Stimulated activated memory B cell treated with anti-CD40 and anti-IgM and Interleukin-4, amounts not matched to agents 10 μg/mL and 1 μg/mL and 100 μg/mL, for 72 hours (primary cell): ENCODE data around the gene TMEM117.
"Not testable (repeated sequence)": the region's sequence is repeated elsewhere in the genome, so short reads cannot be mapped to it uniquely, and the experiment has no call there.

ENCODE experiments used
- ATAC-seq: fragments of 150-1000 bp; cut with Tn5 transposase; 2 replicates; pipeline ENCODE4 v1.10.0; 2021
- H3K27ac Mint-ChIP-seq: one replicate; pipeline ENCODE4 v1.8.0; 2022; ENCODE audit warnings: mild to moderate bottlenecking, mixed read lengths
- H3K27me3 Mint-ChIP-seq: one replicate; pipeline ENCODE4 v1.8.0; 2022; ENCODE audit warnings: mixed read lengths
- H3K36me3 Mint-ChIP-seq: one replicate; pipeline ENCODE4 v1.8.0; 2022; ENCODE audit warnings: mixed read lengths
- H3K4me1 Mint-ChIP-seq: one replicate; pipeline ENCODE4 v1.8.0; 2022; ENCODE audit warnings: mixed read lengths
- H3K4me3 Mint-ChIP-seq: one replicate; pipeline ENCODE4 v1.8.0; 2022; ENCODE audit warnings: mild to moderate bottlenecking, moderate library complexity, mixed read lengths
- H3K9me3 Mint-ChIP-seq: one replicate; pipeline ENCODE4 v1.8.0; 2022; ENCODE audit warnings: mixed read lengths

TMEM117 gene

DNA sequence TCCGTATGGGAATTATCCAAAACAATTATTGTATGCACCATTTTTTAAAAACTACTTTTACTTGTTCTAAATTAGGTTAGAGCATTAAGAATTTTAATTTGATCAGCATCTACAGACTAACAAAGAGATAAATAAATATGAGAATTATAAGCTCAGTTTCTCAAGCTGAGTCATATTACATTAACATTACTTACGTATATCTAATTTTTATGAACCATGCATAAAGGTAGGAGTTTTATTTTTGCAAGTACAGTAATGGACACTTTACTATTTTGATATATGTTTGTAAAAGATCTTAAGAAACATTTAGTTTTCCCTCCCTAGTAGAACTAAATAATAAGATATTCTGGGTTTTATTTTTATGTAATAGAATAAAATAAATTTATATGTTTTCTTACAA lies 410.1 kb downstream of the TMEM117 start:
- Mint-ChIP-seq H3K27ac (no peak overlapping the region), H3K4me1 (no peaks in the 10 kb centered on the region), H3K27me3 (no peaks in the 10 kb centered on the region), H3K4me3 (no peak overlapping the region), H3K9me3 (peaks cover 14% of the 10 kb centered on the region), H3K36me3 (peaks cover 33% of the 10 kb centered on the region)
- ATAC-seq: no peak

DNA sequence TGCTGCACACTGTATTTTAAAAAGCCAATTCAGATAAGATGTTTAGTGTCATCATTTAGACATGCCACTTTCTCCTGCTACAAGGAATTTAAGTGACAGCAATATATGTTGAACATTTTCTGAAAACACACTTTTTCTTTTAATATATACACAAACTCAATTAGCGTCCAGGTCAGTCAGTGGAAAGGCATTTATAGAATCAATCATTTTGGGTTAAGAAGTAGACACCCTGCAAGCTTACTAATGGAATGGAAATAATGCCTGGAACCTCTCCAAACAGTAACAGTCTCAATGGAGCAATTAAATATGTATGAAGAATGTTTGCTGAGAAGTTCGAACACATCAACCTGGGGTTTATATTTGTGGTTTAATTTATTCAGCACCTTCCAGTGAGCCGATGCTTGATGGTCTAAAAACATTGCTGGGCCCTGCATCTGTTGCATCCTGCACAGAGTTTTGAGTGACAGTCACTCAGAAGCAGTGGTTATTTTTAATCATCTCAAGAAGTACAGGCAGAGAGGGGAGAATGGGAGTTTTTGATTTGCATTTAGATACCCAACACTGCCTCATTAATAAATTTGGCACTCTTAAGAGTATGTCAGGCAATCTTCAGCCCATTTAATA lies 410.7 kb downstream of the TMEM117 start:
- no peaks in the 10 kb centered on the region for H3K4me1 Mint-ChIP-seq
- no peak overlapping the region for H3K4me3 Mint-ChIP-seq
- H3K27me3 Mint-ChIP-seq: no peaks in the 10 kb centered on the region
- peaks cover 14% of the 10 kb centered on the region for H3K9me3 Mint-ChIP-seq
- H3K27ac Mint-ChIP-seq: no peak overlapping the region
- no peak for ATAC-seq
- peaks cover 32% of the 10 kb centered on the region for H3K36me3 Mint-ChIP-seq

DNA sequence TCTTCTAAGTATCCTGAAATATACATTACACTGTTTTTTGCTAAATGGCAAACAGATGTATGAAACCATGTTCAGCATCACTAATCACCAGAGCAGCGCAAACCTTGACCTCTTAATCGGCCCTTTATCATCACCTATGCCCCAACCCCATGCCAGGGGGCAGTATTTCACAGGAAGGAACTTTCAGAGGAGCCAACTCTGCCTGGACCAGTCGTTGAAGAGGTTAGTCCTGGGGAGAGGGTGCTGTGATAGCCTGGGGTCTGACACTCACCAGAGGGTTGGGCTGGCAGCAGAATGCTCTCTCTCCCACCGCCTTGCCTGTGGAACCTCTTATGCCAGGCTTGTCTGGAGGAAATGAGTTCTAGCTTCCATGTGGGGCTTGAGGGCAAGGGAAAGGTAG lies 411.7 kb downstream of the TMEM117 start:
- Mint-ChIP-seq H3K4me3 (no peak overlapping the region), H3K27ac (no peak overlapping the region), H3K4me1 (no peaks in the 10 kb centered on the region), H3K9me3 (peaks cover 9% of the 10 kb centered on the region), H3K36me3 (peaks cover 24% of the 10 kb centered on the region), H3K27me3 (no peaks in the 10 kb centered on the region)
- ATAC-seq: no peak

DNA sequence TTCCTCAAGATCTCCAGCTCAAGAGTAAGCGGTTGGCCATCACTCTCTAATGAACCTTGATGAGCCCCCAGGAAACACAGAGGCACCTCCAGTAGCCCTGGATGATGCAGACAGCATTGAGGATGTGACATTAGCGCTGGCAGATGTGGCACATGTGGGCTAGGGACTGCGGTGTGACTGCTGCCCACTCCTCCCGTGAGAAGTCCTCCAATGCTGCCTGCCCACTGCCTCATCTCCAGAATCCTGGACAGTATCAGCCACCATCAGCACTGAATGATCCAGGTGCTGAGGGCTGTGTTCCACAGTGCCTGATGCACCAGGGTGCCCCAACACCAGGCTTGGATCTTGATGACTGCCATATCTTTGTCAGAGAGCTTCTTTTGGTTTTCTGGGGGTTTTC lies 412.6 kb downstream of the TMEM117 start:
- no peaks in the 10 kb centered on the region for H3K4me1 Mint-ChIP-seq
- peaks cover 18% of the 10 kb centered on the region for H3K36me3 Mint-ChIP-seq
- H3K9me3 Mint-ChIP-seq: peaks cover 6% of the 10 kb centered on the region
- no peak overlapping the region for H3K4me3 Mint-ChIP-seq
- ATAC-seq: no peak
- no peak overlapping the region for H3K27ac Mint-ChIP-seq
- no peaks in the 10 kb centered on the region for H3K27me3 Mint-ChIP-seq

DNA sequence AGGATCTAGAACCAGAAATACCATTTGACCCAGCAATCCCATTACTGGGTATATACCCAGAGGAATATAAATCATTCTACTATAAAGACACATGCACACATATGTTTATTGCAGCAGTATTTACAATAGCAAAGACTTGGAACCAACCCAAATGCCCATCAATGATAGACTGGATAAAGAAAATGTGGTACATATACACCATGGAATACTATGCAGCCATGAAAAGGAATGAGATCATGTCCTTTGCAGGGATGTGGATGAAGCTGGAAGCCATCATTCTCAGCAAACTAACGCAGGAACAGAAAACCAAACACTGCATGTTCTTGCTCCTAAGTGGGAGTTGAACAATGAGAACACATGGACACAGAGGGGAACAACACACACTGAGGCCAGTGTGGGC lies 414.6 kb downstream of the TMEM117 start:
- ATAC-seq, H3K4me1 Mint-ChIP-seq, H3K27ac Mint-ChIP-seq, H3K9me3 Mint-ChIP-seq, H3K4me3 Mint-ChIP-seq, H3K27me3 Mint-ChIP-seq: not testable (repeated sequence)
- peaks cover 13% of the 10 kb centered on the region for H3K36me3 Mint-ChIP-seq

DNA sequence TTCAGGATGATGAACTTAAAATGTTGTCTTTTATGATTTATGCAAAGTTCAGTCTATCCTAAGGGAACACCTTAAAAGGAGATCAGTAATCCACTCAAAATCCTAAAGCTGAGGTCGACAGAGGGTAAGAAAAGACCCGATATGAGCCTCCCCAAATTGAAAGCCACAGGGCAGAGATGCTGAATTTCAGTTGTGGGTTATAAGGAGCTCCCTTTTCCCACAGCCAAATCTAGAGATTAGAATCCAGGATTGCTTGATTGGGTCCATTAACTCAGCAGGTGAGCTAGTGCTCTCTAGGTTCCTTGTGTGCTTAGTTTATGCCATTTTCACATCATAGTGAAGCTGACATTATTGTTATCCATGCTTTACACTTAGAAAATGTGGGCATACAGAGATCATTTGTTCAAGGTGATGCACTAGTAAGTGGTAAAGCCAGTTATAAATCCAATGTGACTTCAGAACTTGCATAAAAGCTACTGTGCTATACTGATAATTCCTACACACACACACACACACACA lies 417.5 kb downstream of the TMEM117 start:
- Mint-ChIP-seq H3K36me3 (peaks cover 10% of the 10 kb centered on the region), H3K9me3 (peaks cover 2% of the 10 kb centered on the region), H3K4me3 (no peak overlapping the region), H3K27me3 (no peaks in the 10 kb centered on the region), H3K27ac (no peak overlapping the region), H3K4me1 (no peaks in the 10 kb centered on the region)
- ATAC-seq: no peak

DNA sequence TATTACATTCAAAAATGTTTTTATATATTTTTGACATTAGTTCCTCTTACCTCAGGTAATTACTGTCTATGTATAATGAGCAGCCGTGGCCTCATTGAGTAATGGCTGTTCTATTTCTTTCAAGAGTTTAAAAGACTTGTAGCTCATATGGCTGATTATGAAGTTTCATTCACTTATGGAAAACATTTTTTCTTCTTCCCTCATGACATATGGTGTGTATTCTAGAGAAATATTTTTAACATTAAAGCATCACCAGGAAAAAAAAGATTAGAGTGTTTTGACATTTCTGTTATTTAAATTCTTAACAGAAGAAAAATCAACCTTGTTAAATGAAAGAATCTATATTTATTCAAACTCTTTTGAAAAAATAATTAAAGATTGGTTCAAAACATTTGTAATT lies 422.4 kb downstream of the TMEM117 start:
- H3K27me3 Mint-ChIP-seq: no peaks in the 10 kb centered on the region
- H3K9me3 Mint-ChIP-seq: no peaks in the 10 kb centered on the region
- no peak overlapping the region for H3K4me3 Mint-ChIP-seq
- ATAC-seq: no peak
- no peaks in the 10 kb centered on the region for H3K36me3 Mint-ChIP-seq
- H3K27ac Mint-ChIP-seq: no peak overlapping the region
- H3K4me1 Mint-ChIP-seq: no peaks in the 10 kb centered on the region

DNA sequence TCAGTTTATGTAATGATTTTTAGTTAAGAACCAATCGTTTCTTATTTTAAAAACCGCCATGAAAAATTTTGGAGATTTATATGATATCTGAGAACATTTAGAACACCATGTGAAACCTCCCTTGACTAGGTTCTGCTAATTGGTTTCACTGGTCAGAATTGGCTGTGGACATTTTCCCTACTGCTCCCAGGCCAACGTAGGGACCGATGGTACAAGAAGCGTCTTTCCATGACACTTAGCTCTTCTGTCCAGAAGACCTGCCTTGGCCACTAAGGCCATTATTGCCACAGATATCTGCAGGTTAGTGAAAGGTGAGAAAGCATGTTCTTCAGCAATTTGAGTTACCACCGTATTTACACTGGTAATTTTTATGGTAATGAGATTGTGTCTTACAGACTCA lies 424.0 kb downstream of the TMEM117 start:
- no peak for ATAC-seq
- no peaks in the 10 kb centered on the region for H3K27me3 Mint-ChIP-seq
- no peak overlapping the region for H3K27ac Mint-ChIP-seq
- H3K4me1 Mint-ChIP-seq: no peaks in the 10 kb centered on the region
- no peaks in the 10 kb centered on the region for H3K36me3 Mint-ChIP-seq
- H3K9me3 Mint-ChIP-seq: no peaks in the 10 kb centered on the region
- H3K4me3 Mint-ChIP-seq: no peak overlapping the region

DNA sequence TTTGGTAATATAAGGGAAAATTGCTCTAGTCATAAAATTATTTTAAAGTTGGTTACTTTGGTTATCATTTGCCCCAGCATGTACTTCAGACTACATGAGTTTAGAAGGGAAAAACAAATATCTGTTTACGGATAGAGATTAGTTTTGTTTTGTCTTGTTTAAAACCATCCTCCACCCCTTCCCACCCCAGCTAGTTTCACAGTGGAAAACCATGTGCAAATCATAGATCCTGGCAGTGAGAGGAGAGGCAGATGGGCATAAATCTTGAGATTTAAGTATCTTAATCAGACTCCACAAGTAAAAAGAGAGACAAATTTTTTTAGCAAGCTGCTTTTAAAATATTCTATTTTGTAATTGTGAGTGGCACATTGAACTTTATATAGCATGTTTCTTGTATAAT lies 424.7 kb downstream of the TMEM117 start:
- no peaks in the 10 kb centered on the region for H3K4me1 Mint-ChIP-seq
- no peaks in the 10 kb centered on the region for H3K36me3 Mint-ChIP-seq
- no peaks in the 10 kb centered on the region for H3K9me3 Mint-ChIP-seq
- H3K27ac Mint-ChIP-seq: no peak overlapping the region
- H3K4me3 Mint-ChIP-seq: no peak overlapping the region
- no peaks in the 10 kb centered on the region for H3K27me3 Mint-ChIP-seq
- ATAC-seq: no peak

DNA sequence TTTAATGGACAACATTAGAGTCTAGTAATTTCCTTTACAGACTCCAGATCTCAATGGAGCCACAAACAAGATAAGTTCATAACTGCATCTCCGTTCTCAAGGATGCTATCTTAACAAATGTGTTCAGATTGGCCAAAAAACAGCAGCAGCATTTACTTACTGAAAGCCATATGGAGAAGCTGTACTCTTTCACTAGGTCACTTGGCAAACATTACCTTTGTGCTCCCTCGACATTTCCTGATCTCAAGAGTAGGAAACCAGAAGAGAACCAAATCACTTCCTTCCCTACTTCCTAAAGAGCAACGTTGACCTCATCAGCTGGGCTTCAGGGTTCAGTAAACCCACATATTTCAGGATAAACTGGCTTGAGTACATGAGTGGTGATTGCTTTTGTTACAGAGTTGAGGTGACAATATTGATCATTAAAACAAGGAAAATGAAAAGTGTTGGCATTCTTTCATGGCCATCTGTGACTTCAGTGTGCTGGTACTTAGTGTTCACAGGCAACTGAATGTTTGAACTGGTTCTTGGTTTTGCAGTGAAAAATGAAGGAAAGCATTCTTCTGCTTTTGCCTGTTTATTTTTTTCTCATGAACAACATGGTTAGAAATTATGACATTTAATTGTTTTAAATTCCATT lies 449.6 kb downstream of the TMEM117 start:
- Mint-ChIP-seq H3K9me3 (no peaks in the 10 kb centered on the region), H3K36me3 (no peaks in the 10 kb centered on the region), H3K27ac (no peak overlapping the region), H3K27me3 (no peaks in the 10 kb centered on the region), H3K4me1 (peaks cover 7% of the 10 kb centered on the region), H3K4me3 (no peak overlapping the region)
- ATAC-seq: no peak

DNA sequence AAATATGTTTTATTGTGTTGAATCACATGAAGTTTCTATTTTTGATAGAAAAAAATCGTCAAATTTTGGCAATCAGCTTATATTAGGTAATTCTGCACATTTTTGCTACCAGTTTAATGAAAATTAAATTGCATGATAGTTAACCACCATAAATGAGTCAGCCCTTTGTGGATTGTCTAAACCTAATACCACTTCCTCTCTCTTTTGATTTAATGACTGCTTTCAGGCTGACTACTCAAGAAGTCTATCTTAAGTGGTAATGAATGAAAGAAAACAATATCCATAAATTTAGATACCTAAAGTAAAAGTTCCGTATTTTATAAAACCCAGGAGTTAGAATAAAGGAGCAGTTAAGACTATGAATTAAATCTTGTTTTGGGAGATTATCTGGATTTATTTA lies 450.5 kb downstream of the TMEM117 start:
- ATAC-seq: peak; percentile 63
- no peaks in the 10 kb centered on the region for H3K9me3 Mint-ChIP-seq
- no peaks in the 10 kb centered on the region for H3K27me3 Mint-ChIP-seq
- H3K4me3 Mint-ChIP-seq: no peak overlapping the region
- H3K4me1 Mint-ChIP-seq: peaks cover 7% of the 10 kb centered on the region
- H3K36me3 Mint-ChIP-seq: no peaks in the 10 kb centered on the region
- H3K27ac Mint-ChIP-seq: no peak overlapping the region

DNA sequence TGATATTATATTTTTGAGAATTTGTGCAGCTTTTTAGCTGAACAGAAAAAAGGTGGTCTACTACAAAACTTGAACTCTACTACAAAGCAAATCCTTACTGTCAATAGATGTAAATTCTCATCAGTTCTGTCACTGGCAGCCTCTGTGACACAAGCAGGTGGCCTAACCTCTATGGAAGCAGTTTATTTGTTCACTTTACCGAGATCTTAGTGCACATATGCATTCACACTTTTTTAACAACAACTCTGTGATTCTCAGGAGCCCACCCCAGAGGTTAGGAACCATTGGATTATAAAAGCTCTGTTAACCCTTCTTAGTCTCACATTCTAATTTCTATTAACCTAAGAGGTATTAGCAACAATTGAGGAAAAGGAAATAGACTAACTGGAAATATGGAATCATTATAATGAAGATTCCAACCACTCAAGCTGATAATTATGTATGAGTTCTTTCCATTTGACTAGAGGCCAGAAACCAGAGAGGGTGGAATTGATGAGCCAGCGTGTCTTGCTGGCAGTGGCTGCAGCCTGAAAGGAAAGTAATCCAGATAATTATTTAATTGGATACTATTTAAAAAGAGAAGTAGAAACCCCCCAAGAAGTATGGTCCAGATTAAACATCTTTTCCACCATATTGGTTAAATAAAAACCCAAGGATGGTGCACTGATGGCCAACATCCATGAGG lies 451.1 kb downstream of the TMEM117 start:
- Mint-ChIP-seq H3K4me1 (peaks cover 7% of the 10 kb centered on the region), H3K27ac (no peak overlapping the region), H3K9me3 (no peaks in the 10 kb centered on the region), H3K4me3 (no peak overlapping the region), H3K36me3 (no peaks in the 10 kb centered on the region), H3K27me3 (no peaks in the 10 kb centered on the region)
- no peak for ATAC-seq

DNA sequence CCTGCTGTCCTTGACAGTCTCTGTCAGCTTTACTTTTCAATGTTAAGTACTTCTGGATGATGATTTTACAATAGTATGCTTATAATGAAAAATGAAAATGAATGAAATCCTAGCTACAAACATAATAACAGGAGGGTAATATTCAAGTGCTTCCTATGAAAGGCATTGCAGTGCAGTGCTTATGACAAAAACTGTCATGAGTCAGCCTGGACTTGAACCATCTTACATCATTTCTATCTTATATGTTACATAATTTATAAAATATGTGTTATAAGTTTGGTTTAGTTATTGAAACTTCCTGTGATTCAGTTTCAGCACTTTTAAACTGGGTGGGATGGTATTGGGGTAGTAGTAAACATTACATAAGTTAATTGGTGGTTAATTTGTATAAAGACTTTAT lies 451.7 kb downstream of the TMEM117 start:
- Mint-ChIP-seq H3K27me3 (no peaks in the 10 kb centered on the region), H3K27ac (no peak overlapping the region), H3K4me1 (peaks cover 7% of the 10 kb centered on the region), H3K9me3 (peaks cover 3% of the 10 kb centered on the region), H3K36me3 (no peaks in the 10 kb centered on the region), H3K4me3 (no peak overlapping the region)
- ATAC-seq: no peak

DNA sequence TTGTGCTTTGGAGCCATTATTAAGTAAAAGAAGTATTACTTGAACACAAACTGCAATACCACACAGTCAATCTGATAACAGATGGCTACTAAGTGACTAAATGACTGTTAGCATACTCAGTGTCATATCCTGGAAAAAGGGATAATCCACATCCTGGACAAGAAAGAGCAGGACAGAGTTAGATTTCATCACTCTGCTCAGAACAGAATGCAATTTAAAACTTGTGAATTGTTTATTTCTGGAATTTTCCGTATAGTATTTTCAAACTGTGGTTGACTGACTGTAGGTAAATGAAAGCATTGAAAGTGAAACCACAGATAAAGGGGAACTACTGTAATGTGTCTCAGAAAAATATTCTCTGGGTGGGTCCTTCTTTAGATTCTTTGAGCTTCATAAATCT lies 458.8 kb downstream of the TMEM117 start:
- H3K27ac Mint-ChIP-seq: peak overlapping the region; percentile 76
- peaks cover 7% of the 10 kb centered on the region for H3K36me3 Mint-ChIP-seq
- peaks cover 22% of the 10 kb centered on the region for H3K4me1 Mint-ChIP-seq
- ATAC-seq: peak; percentile 78
- no peaks in the 10 kb centered on the region for H3K27me3 Mint-ChIP-seq
- H3K4me3 Mint-ChIP-seq: peak overlapping the region; percentile 36
- peaks cover 9% of the 10 kb centered on the region for H3K9me3 Mint-ChIP-seq

DNA sequence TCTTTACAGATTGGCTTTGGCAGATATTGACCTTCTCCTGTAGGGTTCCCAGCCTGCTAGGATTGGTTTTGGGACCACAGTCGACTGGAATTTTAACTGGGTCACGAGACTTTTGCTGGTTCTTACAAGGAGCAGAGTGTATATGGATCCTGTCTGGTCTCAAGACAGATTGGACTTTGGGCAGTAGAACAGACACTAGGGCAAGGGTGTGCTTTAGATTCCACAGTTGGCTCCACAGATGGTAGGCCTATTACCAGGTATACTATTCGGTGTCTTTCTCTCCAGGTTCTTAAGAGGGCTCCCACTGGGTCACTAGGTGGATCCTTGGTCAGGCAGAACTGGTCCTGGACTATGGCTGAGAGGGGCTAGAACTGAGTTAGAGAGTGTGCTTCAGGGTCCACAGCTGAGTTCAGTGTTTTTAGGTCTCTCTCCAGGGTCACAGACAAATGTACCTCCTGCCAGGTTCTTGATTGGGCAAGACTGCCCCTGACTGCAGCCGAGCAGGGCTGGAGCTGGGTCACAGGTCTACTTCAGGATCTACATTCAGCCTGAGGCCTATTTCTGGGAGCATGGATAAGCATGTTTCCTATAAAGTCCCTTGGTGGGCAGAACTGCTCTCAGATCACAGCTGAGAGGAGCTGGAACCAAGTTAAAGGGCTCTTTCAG lies 460.2 kb downstream of the TMEM117 start:
- no peak overlapping the region for H3K4me3 Mint-ChIP-seq
- peaks cover 9% of the 10 kb centered on the region for H3K9me3 Mint-ChIP-seq
- H3K27ac Mint-ChIP-seq: peak overlapping the region; percentile 76

More for the DNA sequence above, 460.2 kb downstream of the TMEM117 start:
- peaks cover 22% of the 10 kb centered on the region for H3K4me1 Mint-ChIP-seq
- H3K27me3 Mint-ChIP-seq: no peaks in the 10 kb centered on the region
- no peak for ATAC-seq
- peaks cover 10% of the 10 kb centered on the region for H3K36me3 Mint-ChIP-seq
